Neural progenitor cell (in vitro differentiated cells): ENCODE data around the gene RNF166. TPM values are rescaled to one million over a fixed set of nuclear protein-coding genes. Genes with fewer than 3 reads are reported as not detected.

ENCODE experiments used
- DNase-seq: peaks from one replicate; pipeline ENCODE4 v3.0.0-alpha.2; 2016; ENCODE audit warnings: low spot score
- H2AFZ ChIP-seq: fragments of 200-600 bp; sonication (generic); replicated peaks from 2 replicates; pipeline ENCODE4 v1.6.1; 2016; ENCODE audit warnings: antibody characterized with exemption
- H3F3A ChIP-seq: fragments of 200-600 bp; sonication (generic); 2 replicates; pipeline ENCODE4 v1.6.1; 2016; ENCODE audit warnings: antibody characterized with exemption, low read depth
- H3K27ac ChIP-seq: fragments of 200-600 bp; sonication (generic); 2 replicates; pipeline ENCODE4 v1.5.1; 2016; ENCODE audit warnings: mild to moderate bottlenecking
- H3K27me3 ChIP-seq: fragments of 200-600 bp; sonication (generic); 2 replicates; pipeline ENCODE4 v1.6.1; 2016; ENCODE audit warnings: mild to moderate bottlenecking, moderate library complexity
- H3K36me3 ChIP-seq: fragments of 200-600 bp; sonication (generic); 2 replicates; pipeline ENCODE4 v1.5.1; 2016
- H3K4me1 ChIP-seq: fragments of 200-600 bp; sonication (generic); 2 replicates; pipeline ENCODE4 v1.6.1; 2016; ENCODE audit warnings: mixed run types
- H3K4me2 ChIP-seq: fragments of 200-600 bp; sonication (generic); 2 replicates; pipeline ENCODE4 v1.6.1; 2016
- H3K4me3 ChIP-seq: fragments of 200-600 bp; sonication (generic); 2 replicates; pipeline ENCODE4 v1.5.1; 2016
- H3K79me2 ChIP-seq: fragments of 200-600 bp; sonication (generic); 2 replicates; pipeline ENCODE4 v1.6.1; 2016; ENCODE audit warnings: low read depth
- H3K9ac ChIP-seq: fragments of 200-600 bp; sonication (generic); 2 replicates; pipeline ENCODE4 v1.6.1; 2016
- H3K9me3 ChIP-seq: fragments of 200-600 bp; sonication (generic); 2 replicates; pipeline ENCODE4 v1.5.1; 2016; ENCODE audit warnings: low read depth
- H4K20me1 ChIP-seq: fragments of 200-600 bp; sonication (generic); 2 replicates; pipeline ENCODE4 v1.6.1; 2016; ENCODE audit warnings: low read depth
- H3K27ac Mint-ChIP-seq: 3 replicates; pipeline ENCODE4 v1.8.0; 2021; ENCODE audit warnings: mixed read lengths
- H3K27me3 Mint-ChIP-seq: 2 replicates; pipeline ENCODE4 v1.8.0; 2022; ENCODE audit warnings: low read depth, mild to moderate bottlenecking, inconsistent platforms, moderate library complexity, mixed read lengths; ENCODE audit not compliant: insufficient read depth
- H3K36me3 Mint-ChIP-seq: 3 replicates; pipeline ENCODE4 v1.8.0; 2021; ENCODE audit warnings: mixed read lengths
- H3K4me1 Mint-ChIP-seq: 3 replicates; pipeline ENCODE4 v1.8.0; 2021; ENCODE audit warnings: mixed read lengths
- H3K4me3 Mint-ChIP-seq: 3 replicates; pipeline ENCODE4 v1.8.0; 2021; ENCODE audit warnings: mild to moderate bottlenecking, moderate library complexity, mixed read lengths
- H3K9me3 Mint-ChIP-seq: 3 replicates; pipeline ENCODE4 v1.8.0; 2020; ENCODE audit warnings: mixed read lengths
- EZH2 ChIP-seq: fragments of 200-600 bp; sonication (generic); IDR thresholded peaks from 2 replicates; pipeline ENCODE4 v1.6.1; 2017; ENCODE audit warnings: antibody characterized with exemption, mild to moderate bottlenecking, moderate library complexity
- EZH2phosphoT487 ChIP-seq: fragments of 200-600 bp; sonication (generic); IDR thresholded peaks from 2 replicates; pipeline ENCODE4 v1.6.1; 2017; ENCODE audit warnings: antibody characterized with exemption
- total RNA-seq: library from RNA; depleted of rRNA; stranded (reverse); fragments of >200 nt; gene quantifications from 2 replicates; pipeline ENCODE4 v1.2.3, GENCODE V29; 2015; ENCODE audit warnings: low replicate concordance
- TF ChIP-seq, protein P1 (sequence below): fragments of 200-600 bp; sonication (generic); IDR thresholded peaks from 2 replicates; pipeline ENCODE4 v1.5.1; 2017; ENCODE audit warnings: antibody characterized with exemption, mild to moderate bottlenecking

RNF166 gene
- total RNA-seq, 1 donor from 2014 or later = 11.1 TPM

DNA sequence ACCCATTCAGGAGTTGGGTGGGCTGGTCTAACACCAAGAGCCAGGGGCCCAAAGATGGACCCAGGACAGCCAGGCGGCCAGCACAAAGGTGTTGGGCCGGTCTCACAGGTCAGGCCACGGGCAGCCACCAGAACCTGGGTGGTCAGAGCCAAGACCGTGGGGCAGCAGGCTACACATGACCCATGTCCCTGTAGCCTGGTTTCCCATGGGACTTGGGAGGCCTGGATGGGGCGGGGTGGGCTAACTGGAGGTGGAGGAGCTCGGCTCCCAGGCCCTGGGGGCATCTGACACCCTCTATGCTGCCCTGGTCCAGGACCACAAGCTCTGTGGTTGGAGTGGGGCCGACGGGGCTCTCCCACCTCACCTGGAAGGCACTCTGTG, 17.3 kb upstream of the RNF166 start:
- H3K27ac ChIP-seq = no peak overlapping the region

DNA sequence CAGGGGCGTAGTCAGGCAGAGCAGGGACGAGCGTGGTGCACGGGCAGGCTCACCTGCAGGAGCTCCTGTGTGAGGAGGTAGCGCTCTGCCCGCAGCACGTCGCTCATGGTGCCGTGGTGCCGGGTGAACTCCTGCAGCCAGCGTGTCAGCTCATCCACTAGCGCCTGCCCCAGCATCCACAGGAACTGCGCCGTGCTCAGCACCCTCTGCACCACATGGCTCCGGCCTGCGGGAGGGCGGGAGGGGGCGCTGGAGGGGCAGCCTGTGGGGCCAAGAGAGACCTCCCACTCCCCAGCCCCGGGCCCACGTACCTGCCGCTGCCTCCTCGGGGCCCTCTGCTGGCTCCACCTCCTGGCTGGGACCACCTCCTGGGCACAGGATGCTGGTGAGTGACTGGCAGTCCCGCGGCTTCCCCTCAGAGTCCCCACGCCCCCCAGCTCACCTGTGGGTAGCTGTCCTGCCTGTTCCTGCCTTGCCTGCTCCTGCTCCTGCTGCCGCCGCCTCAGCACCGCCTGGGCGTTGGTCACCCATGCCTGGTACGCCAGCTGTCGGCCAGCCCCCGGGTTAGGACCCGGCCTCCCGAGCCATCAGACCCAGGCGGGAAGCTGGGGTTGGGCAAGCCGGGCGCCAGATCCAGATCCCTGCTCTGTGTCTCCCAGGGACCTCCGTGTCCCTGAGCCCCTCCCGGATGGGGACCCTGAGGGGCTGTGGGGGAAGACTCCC, 16.7 kb upstream of the RNF166 start:
- no peak overlapping the region for H3K27ac Mint-ChIP-seq
- no peaks in the 10 kb centered on the region for H3K4me1 ChIP-seq
- no peak overlapping the region for H3K4me2 ChIP-seq
- no peaks in the 10 kb centered on the region for H3K9me3 ChIP-seq
- H3F3A ChIP-seq = no peaks in the 10 kb centered on the region
- H2AFZ ChIP-seq = no peak overlapping the region
- peaks cover 3% of the 10 kb centered on the region for H3K4me1 Mint-ChIP-seq
- no peaks in the 10 kb centered on the region for H3K36me3 ChIP-seq
- no peaks in the 10 kb centered on the region for H3K79me2 ChIP-seq
- no peak overlapping the region for H3K9ac ChIP-seq
- no peak overlapping the region for H3K4me3 Mint-ChIP-seq
- TF ChIP-seq EZH2phosphoT487 = no peak
- TF ChIP-seq EZH2 = no peak
- TF ChIP-seq, protein P1, sequence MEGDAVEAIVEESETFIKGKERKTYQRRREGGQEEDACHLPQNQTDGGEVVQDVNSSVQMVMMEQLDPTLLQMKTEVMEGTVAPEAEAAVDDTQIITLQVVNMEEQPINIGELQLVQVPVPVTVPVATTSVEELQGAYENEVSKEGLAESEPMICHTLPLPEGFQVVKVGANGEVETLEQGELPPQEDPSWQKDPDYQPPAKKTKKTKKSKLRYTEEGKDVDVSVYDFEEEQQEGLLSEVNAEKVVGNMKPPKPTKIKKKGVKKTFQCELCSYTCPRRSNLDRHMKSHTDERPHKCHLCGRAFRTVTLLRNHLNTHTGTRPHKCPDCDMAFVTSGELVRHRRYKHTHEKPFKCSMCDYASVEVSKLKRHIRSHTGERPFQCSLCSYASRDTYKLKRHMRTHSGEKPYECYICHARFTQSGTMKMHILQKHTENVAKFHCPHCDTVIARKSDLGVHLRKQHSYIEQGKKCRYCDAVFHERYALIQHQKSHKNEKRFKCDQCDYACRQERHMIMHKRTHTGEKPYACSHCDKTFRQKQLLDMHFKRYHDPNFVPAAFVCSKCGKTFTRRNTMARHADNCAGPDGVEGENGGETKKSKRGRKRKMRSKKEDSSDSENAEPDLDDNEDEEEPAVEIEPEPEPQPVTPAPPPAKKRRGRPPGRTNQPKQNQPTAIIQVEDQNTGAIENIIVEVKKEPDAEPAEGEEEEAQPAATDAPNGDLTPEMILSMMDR = no peak
- H3K27me3 ChIP-seq = no peaks in the 10 kb centered on the region
- no peaks in the 10 kb centered on the region for H3K36me3 Mint-ChIP-seq
- no peak for DNase-seq
- H3K27ac ChIP-seq = no peak overlapping the region
- H3K27me3 Mint-ChIP-seq = peaks cover 2% of the 10 kb centered on the region
- no peaks in the 10 kb centered on the region for H4K20me1 ChIP-seq
- no peaks in the 10 kb centered on the region for H3K9me3 Mint-ChIP-seq
- no peak overlapping the region for H3K4me3 ChIP-seq

More for the DNA sequence above, 17.3 kb upstream of the RNF166 start:
- Histone ChIP-seq H3K9ac (no peak overlapping the region), H3K27me3 (no peaks in the 10 kb centered on the region), H3K4me2 (no peak overlapping the region), H3K9me3 (no peaks in the 10 kb centered on the region), H3K4me3 (no peak overlapping the region), H3K79me2 (no peaks in the 10 kb centered on the region), H2AFZ (no peak overlapping the region), H3F3A (no peaks in the 10 kb centered on the region), H3K4me1 (no peaks in the 10 kb centered on the region), H4K20me1 (no peaks in the 10 kb centered on the region), H3K36me3 (no peaks in the 10 kb centered on the region)
- Mint-ChIP-seq H3K4me1 (peaks cover 3% of the 10 kb centered on the region), H3K27ac (no peak overlapping the region), H3K4me3 (no peak overlapping the region), H3K9me3 (no peaks in the 10 kb centered on the region), H3K27me3 (peaks cover 2% of the 10 kb centered on the region), H3K36me3 (no peaks in the 10 kb centered on the region)
- DNase-seq = no peak
- TF ChIP-seq EZH2 (no peak), EZH2phosphoT487 (no peak)
- TF ChIP-seq, protein P1 = no peak

DNA sequence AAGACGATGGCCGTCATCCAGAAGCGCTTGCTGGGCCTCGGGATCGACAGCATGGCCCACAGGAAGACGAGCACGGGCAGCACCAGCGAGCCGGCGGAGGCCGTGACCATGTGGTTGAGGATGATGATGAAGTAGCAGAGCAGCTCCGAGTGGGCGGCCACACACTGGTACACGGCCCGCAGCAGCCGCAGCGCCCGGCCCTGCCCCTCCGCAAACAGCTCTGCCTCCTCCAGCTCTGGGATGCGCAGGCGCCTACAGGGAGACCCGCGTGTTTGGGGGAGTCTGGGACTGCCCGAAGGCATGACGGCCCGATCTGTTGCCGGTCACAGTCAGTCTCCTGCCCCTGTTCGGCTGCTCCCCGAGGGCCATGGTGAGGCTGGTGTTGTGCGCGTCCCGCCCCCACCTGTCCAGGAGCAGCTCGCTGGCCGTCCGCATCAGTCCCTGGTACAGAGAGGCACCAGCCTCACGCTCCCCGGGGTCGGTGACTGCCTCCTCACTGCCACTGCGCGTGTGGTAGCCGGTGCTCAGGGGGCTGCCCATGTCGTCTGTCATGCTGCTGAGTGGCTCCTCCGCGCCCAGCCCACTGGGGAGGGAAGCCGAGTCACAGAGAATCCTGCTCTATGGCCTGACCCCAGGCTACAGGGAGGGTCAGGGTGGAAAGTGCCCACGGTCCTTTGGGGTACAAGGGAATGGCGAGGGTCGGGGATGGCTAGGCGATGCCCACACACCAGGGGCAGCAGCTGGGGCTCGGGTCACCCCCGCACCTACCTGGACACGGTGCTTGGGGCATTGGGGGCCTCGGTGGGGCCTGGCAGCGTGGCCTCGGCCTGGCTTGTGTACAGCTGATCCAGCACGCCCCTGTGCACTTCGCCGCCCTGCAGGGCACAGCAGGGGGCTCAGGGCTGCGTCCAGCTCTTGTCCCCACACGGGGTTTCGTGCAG, 15.9 kb upstream of the RNF166 start:
- Histone ChIP-seq H3K27ac (no peak overlapping the region), H2AFZ (no peak overlapping the region), H3K9me3 (no peaks in the 10 kb centered on the region), H4K20me1 (no peaks in the 10 kb centered on the region), H3K9ac (no peak overlapping the region), H3K27me3 (no peaks in the 10 kb centered on the region), H3K4me3 (no peak overlapping the region), H3K79me2 (no peaks in the 10 kb centered on the region), H3K4me1 (no peaks in the 10 kb centered on the region), H3K36me3 (no peaks in the 10 kb centered on the region), H3K4me2 (no peak overlapping the region), H3F3A (no peaks in the 10 kb centered on the region)
- H3K27me3 Mint-ChIP-seq = peaks cover 2% of the 10 kb centered on the region
- H3K9me3 Mint-ChIP-seq = no peaks in the 10 kb centered on the region
- peaks cover 2% of the 10 kb centered on the region for H3K36me3 Mint-ChIP-seq
- H3K4me1 Mint-ChIP-seq = no peaks in the 10 kb centered on the region
- TF ChIP-seq EZH2 (no peak), EZH2phosphoT487 (no peak)
- TF ChIP-seq, protein P1 = no peak
- DNase-seq = no peak
- H3K4me3 Mint-ChIP-seq = no peak overlapping the region
- H3K27ac Mint-ChIP-seq = no peak overlapping the region
